K562 (cell line): Measurements from ENCODE around the gene TK1. TPM values are rescaled to one million over a fixed set of nuclear protein-coding genes. Genes with fewer than 3 reads are reported as not detected.

Experiments used
- ADNP ChIP-seq: fragments of 200-800 bp; sonication (Bioruptor generic); IDR thresholded peaks from 2 replicates; pipeline ENCODE4 v1.6.1; 2016; ENCODE audit warnings: missing genetic modification characterization, missing compliant biosample characterization
- ARID1B ChIP-seq: fragments of 450-650 bp; IDR thresholded peaks from 2 replicates; pipeline ENCODE4 v1.6.1; 2016; ENCODE audit warnings: antibody characterized with exemption, mild to moderate bottlenecking, inconsistent platforms
- ARNT ChIP-seq, 2 experiments: fragments of 450-650 bp; IDR thresholded peaks; 2 replicates each; pipeline ENCODE4 v1.6.1; 2016; ENCODE audit warnings: mild to moderate bottlenecking in 1 of 2
- CBX8 ChIP-seq: fragments of 200-600 bp; sonication (generic); IDR thresholded peaks from 2 replicates; pipeline ENCODE4 v1.6.1; 2012; ENCODE audit warnings: borderline replicate concordance, mixed run types, low read depth, mild to moderate bottlenecking, moderate library complexity, mixed read lengths, low read length, control low read depth, inconsistent platforms; ENCODE audit not compliant: poor library complexity, severe bottlenecking; ENCODE audit errors: extremely low read depth
- DDX20 ChIP-seq: fragments of 450-650 bp; IDR thresholded peaks from 2 replicates; pipeline ENCODE4 v1.6.1; 2016; ENCODE audit warnings: missing genetic modification characterization, low read depth, mild to moderate bottlenecking, missing compliant biosample characterization, moderate library complexity
- DMBX1 ChIP-seq: fragments of 250-450 bp; sonication (Bioruptor Pico); IDR thresholded peaks from 2 replicates; pipeline ENCODE4 v1.8.0; 2022; ENCODE audit warnings: inconsistent platforms, mild to moderate bottlenecking, moderate library complexity, borderline replicate concordance
- FOXP4 ChIP-seq: sonication (generic); formaldehyde crosslinking; IDR thresholded peaks from 2 replicates; pipeline ENCODE4 v1.8.0; 2022; ENCODE audit warnings: mild to moderate bottlenecking, missing genetic modification reagents, borderline replicate concordance
- GATA2 ChIP-seq: sonication (generic); formaldehyde crosslinking; IDR thresholded peaks from 2 replicates; pipeline ENCODE4 v1.4.0; 2020; ENCODE audit warnings: mild to moderate bottlenecking, missing genetic modification reagents
- HLTF ChIP-seq: fragments of 450-650 bp; IDR thresholded peaks from 2 replicates; pipeline ENCODE4 v1.6.1; 2016
- HSF4 ChIP-seq: fragments of 250-450 bp; sonication (Bioruptor Pico); IDR thresholded peaks from 2 replicates; pipeline ENCODE4 v2.1.2; 2022; ENCODE audit warnings: mild to moderate bottlenecking, moderate library complexity, borderline replicate concordance
- JUN ChIP-seq, 2 experiments: sonication (generic) in 1 of 2; formaldehyde crosslinking in 1 of 2; IDR thresholded peaks; 2 replicates each; pipeline versions ENCODE4 v1.6.1 to v1.8.0; 2012 to 2022; ENCODE audit warnings: borderline replicate concordance in 2 of 2, mild to moderate bottlenecking in 2 of 2, improper control_type of control experiment in 1 of 2, low read depth in 1 of 2, low read length in 1 of 2, missing genetic modification reagents in 1 of 2
- KDM4B ChIP-seq, 2 experiments: fragments of 450-650 bp in 1 of 2; sonication (generic) in 1 of 2; IDR thresholded peaks; 2 replicates each; pipeline ENCODE4 v1.6.1; 2016 to 2017; ENCODE audit warnings: borderline replicate concordance in 2 of 2, antibody characterized with exemption in 1 of 2, low read depth in 1 of 2, mild to moderate bottlenecking in 1 of 2
- MECOM ChIP-seq: fragments of 250-450 bp; sonication (Bioruptor Pico); IDR thresholded peaks from 2 replicates; pipeline ENCODE4 v1.8.0; 2022; ENCODE audit warnings: inconsistent platforms
- MITF ChIP-seq: IDR thresholded peaks from 2 replicates; pipeline ENCODE4 v1.6.1; 2014; ENCODE audit warnings: antibody characterized with exemption
- MYNN ChIP-seq, 2 experiments: sonication (generic); formaldehyde crosslinking in 1 of 2; IDR thresholded peaks; 2 replicates each; pipeline versions ENCODE4 v1.5.0 to v1.6.1; 2016 to 2020; ENCODE audit warnings: antibody characterized with exemption in 1 of 2, missing genetic modification reagents in 1 of 2
- PHF20 ChIP-seq: fragments of 450-650 bp; IDR thresholded peaks from 2 replicates; pipeline ENCODE4 v1.6.1; 2018; ENCODE audit not compliant: partially characterized antibody
- TRIM24 ChIP-seq, 2 experiments: fragments of 450-650 bp; IDR thresholded peaks; 2 replicates each; pipeline ENCODE4 v1.6.1; 2016
- XRCC5 ChIP-seq: fragments of 200-400 bp; formaldehyde crosslinking; IDR thresholded peaks from 2 replicates; pipeline ENCODE4 v1.6.1; 2017; ENCODE audit warnings: low read depth, mild to moderate bottlenecking, low read length
- ZBTB8A ChIP-seq: fragments of 450-650 bp; IDR thresholded peaks from 2 replicates; pipeline ENCODE4 v1.6.1; 2018; ENCODE audit warnings: mild to moderate bottlenecking, moderate library complexity; ENCODE audit not compliant: partially characterized antibody
- ZBTB9 ChIP-seq: fragments of 450-650 bp; formaldehyde crosslinking; IDR thresholded peaks from 2 replicates; pipeline ENCODE4 v1.4.0; 2020; ENCODE audit warnings: mild to moderate bottlenecking, moderate library complexity
- ZFPM2 ChIP-seq: fragments of 250-450 bp; sonication (Bioruptor Pico); IDR thresholded peaks from 2 replicates; pipeline ENCODE4 v1.5.1; 2022; ENCODE audit warnings: mild to moderate bottlenecking
- ZNF121 ChIP-seq: sonication (generic); formaldehyde crosslinking; conservative IDR thresholded peaks from 2 replicates; pipeline ENCODE4 v1.8.0; 2022; ENCODE audit warnings: missing genetic modification reagents
- ZNF395 ChIP-seq: fragments of 200-800 bp; sonication (Bioruptor generic); IDR thresholded peaks from 2 replicates; pipeline ENCODE4 v1.6.1; 2017; ENCODE audit warnings: missing genetic modification characterization, missing compliant biosample characterization
- polyA plus RNA-seq, 8 experiments: library from polyadenylated mRNA; depleted of rRNA in 4 of 8; stranded (reverse) in 5 of 8; unstranded in 3 of 8; fragments of >200 nt; fragmentation: Nextera tagmentation in 2 of 8; fragmentation: Illumina TruSeq in 1 of 8; extraction: Ambion mirVana in 2 of 8; extraction: Trizol in 1 of 8; gene quantifications; 2 replicates each; pipeline versions ENCODE4 v1.2.1 to v1.2.3, GENCODE V29; 2011 to 2014; ENCODE audit warnings: inconsistent platforms in 1 of 8, missing spikeins in 1 of 8
- total RNA-seq, 7 experiments: library from RNA; depleted of rRNA in 6 of 7; stranded (reverse); fragments of >200 nt in 6 of 7; fragmentation: Illumina TruSeq in 2 of 7; extraction: Trizol in 2 of 7; gene quantifications; 2 replicates each; pipeline versions ENCODE4 v1.2.1 to v1.2.3, GENCODE V29; 2011 to 2021; ENCODE audit warnings: low replicate concordance in 1 of 7

Gene TK1
- total and polyA plus RNA-seq, 9 of the 15 experiments (the other 6 are each of a cell fraction or from before 2014, with no cell fraction given), result 8.4 to 280 (median 103) TPM

GRCh38 chr17:78146471-78146869, 40.4 kb downstream of the TK1 start (continued):
- no peak for TF ChIP-seq JUN (IDR thresholded peaks at IDR 0.05; ENCODE audit: borderline replicate concordance, low read depth, low read length)
- no peak for TF ChIP-seq JUN (CRISPR knock-in tag; IDR thresholded peaks at IDR 0.05; ENCODE audit: borderline replicate concordance)
- TF ChIP-seq MYNN (IDR thresholded peaks at IDR 0.05), result no peak; the same call in 1 of the 2 replicates
- TF ChIP-seq MYNN (CRISPR knock-in tag; IDR thresholded peaks at IDR 0.05), result no peak
- no peak for TF ChIP-seq MITF
- TF ChIP-seq CBX8, result no peak
- TF ChIP-seq PHF20, result peak; percentile 73
- no peak; the same call in 1 of the 2 replicates for TF ChIP-seq DMBX1 (CRISPR knock-in tag)
- no peak for TF ChIP-seq FOXP4 (CRISPR knock-in tag)
- 0 out of 2 replicates have a peak, but pooled peaks have one; percentile 0 for TF ChIP-seq ZBTB9 (CRISPR knock-in tag)
- peak; percentile 56 for TF ChIP-seq ZNF121 (CRISPR knock-in tag)
- no peak for TF ChIP-seq MECOM
- 0 out of 4 replicates have a peak, but pooled peaks of 1 of the 2 experiments have one; percentile 40 for TF ChIP-seq ARNT (IDR thresholded peaks at IDR 0.05)
- no peak for TF ChIP-seq ZFPM2
- TF ChIP-seq ARID1B, result peak; percentile 13
- 0 out of 2 replicates have a peak, but pooled peaks have one; percentile 36 for TF ChIP-seq XRCC5
- 0 out of 2 replicates have a peak, but pooled peaks have one; percentile 32 for TF ChIP-seq GATA2 (CRISPR knock-in tag)
- peak; percentile 98 for TF ChIP-seq ADNP (tag)
- TF ChIP-seq DDX20 (tag), result no peak
- no peak for TF ChIP-seq ZNF395 (CRISPR knock-in tag)
- TF ChIP-seq ZBTB8A, result no peak
- TF ChIP-seq HLTF, result no peak
- no peak for TF ChIP-seq TRIM24 (IDR thresholded peaks at IDR 0.05)
- no peak for TF ChIP-seq KDM4B (IDR thresholded peaks at IDR 0.05; ENCODE audit: borderline replicate concordance in 2 of 2, low read depth in 1 of 2)
- TF ChIP-seq HSF4 (CRISPR knock-in tag), result no peak
